Measurements from ENCODE around the gene IRX3. TPM values are rescaled to one million over a fixed set of nuclear protein-coding genes. Genes with fewer than 3 reads are reported as not detected.

IRX3 gene
- total and polyA plus RNA-seq, 11 donors: 28.6 to 101 (median 45.9) TPM

DNA sequence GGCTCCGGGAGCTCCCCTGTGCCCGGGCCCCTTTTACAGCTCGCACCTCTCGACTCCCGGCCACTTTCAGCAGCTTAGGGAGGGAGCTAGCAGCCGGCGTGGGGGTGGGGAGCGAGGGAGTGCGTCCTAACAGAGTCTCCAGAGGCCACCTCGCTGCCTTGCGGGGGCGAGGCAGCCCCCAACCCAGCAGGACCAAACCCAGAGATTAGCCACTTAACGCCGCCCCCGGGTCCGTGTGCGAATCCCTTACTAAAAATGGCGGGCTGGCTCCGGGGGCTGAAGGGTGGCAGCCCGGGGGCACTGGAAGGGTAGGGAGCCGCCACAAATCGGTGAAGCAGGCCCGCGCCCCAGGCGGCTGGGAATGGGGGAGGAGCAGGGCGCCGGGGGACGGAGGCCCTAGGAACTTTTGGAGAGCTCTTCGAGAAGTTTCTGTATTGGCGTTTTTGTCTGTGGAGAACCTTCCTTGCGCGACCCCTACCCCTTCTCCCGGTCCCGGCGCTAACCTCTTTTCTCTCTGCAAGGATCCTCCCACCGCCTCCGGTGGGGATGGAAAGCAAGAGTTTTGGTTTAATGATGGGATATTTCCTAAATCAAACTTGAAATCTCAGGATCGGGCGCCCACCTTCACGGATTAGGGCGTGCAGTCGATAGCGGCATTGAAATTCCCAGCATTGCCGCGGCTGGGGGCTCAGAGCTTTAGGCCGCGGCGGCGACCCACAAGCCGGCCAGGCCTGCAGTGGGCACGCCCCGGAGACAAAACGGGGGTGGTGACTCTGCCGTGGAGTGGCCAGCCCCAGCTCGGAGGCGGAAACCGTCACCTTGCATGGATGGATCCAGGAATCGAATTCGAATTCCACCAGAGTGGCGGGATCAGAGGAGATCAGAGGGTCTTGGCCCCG, 793 bp upstream of the IRX3 start:
- Histone ChIP-seq H3K9me3 (no peaks in the 10 kb centered on the region), H3K27me3 (peaks cover 0 to 96% (median 6%) of the 10 kb centered on the region in 9 donors), H3K4me1 (peaks cover 0 to 25% (median 10%) of the 10 kb centered on the region in 12 donors), H3K4me3 (peak overlapping the region; percentile 46 to 93 (median 72)), H3K36me3 (peaks cover 0 to 5% (median 0%) of the 10 kb centered on the region in 9 donors), H3K27ac (peak overlapping the region; percentile 60 to 97 (median 94))
- DNase-seq: peak in 3 of 5 donors; percentile 37 to 49 (median 43)
- ATAC-seq: peak in 3 of 4 donors; percentile 0 to 10 (median 0)
- intact Hi-C loops (cut with DNase I): loop anchor here (2.0 to 10.0 kb wide), 23 partner anchors 95 to 1100 kb away; no protein-coding TSS in a partner anchor
- TF ChIP-seq, protein P1, sequence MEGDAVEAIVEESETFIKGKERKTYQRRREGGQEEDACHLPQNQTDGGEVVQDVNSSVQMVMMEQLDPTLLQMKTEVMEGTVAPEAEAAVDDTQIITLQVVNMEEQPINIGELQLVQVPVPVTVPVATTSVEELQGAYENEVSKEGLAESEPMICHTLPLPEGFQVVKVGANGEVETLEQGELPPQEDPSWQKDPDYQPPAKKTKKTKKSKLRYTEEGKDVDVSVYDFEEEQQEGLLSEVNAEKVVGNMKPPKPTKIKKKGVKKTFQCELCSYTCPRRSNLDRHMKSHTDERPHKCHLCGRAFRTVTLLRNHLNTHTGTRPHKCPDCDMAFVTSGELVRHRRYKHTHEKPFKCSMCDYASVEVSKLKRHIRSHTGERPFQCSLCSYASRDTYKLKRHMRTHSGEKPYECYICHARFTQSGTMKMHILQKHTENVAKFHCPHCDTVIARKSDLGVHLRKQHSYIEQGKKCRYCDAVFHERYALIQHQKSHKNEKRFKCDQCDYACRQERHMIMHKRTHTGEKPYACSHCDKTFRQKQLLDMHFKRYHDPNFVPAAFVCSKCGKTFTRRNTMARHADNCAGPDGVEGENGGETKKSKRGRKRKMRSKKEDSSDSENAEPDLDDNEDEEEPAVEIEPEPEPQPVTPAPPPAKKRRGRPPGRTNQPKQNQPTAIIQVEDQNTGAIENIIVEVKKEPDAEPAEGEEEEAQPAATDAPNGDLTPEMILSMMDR (IDR thresholded peaks at IDR 0.05): no peak
- TF ChIP-seq POLR2A (IDR thresholded peaks at IDR 0.05): no peak
- 9 to 21% (median 14%) methylated on average over 41 to 61 of the region's 61 CpGs for WGBS, 4 donors

- intact Hi-C loops (cut with DNase I): loop anchor here (1.0 to 10.0 kb wide), 24 partner anchors 92 to 1101 kb away; no protein-coding TSS in a partner anchor
- DNase-seq (peak in 3 of 5 donors; percentile 82 to 88 (median 87)), ATAC-seq (no peak)
- TF ChIP-seq, protein P1 (IDR thresholded peaks at IDR 0.05): no peak
- TF ChIP-seq POLR2A (IDR thresholded peaks at IDR 0.05): no peak
- Histone ChIP-seq H3K27me3 (peaks cover 0 to 97% (median 9%) of the 10 kb centered on the region in 9 donors), H3K27ac (peak overlapping the region; percentile 76 to 98 (median 94)), H3K4me1 (peaks cover 0 to 29% (median 12%) of the 10 kb centered on the region in 12 donors), H3K36me3 (peaks cover 0 to 7% (median 0%) of the 10 kb centered on the region in 9 donors), H3K4me3 (peak overlapping the region; percentile 62 to 94 (median 76)), H3K9me3 (no peaks in the 10 kb centered on the region)
- WGBS, 4 donors: 0 to 1% (median 1%) methylated on average over 18 to 43 of the region's 43 CpGs
Observed at GRCh38 chr16:54286090-54286365, 559 bp downstream of the IRX3 start.

- H3K27me3 ChIP-seq: peaks cover 0 to 96% (median 5%) of the 10 kb centered on the region in 9 donors
- WGBS, 4 donors: 1 to 3% (median 2%) methylated on average over 23 to 77 of the region's 77 CpGs
- H3K36me3 ChIP-seq: peaks cover 0 to 7% (median 0%) of the 10 kb centered on the region in 9 donors
- H3K27ac ChIP-seq: peak overlapping the region; percentile 76 to 98 (median 94)
- ATAC-seq: peak in 3 of 4 donors; percentile 0 to 1 (median 1)
- no peaks in the 10 kb centered on the region for H3K9me3 ChIP-seq
- H3K4me3 ChIP-seq: peak overlapping the region; percentile 62 to 94 (median 76)
- peak; percentile 37 to 72 (median 54) for DNase-seq
- H3K4me1 ChIP-seq: peaks cover 0 to 29% (median 12%) of the 10 kb centered on the region in 12 donors
- intact Hi-C loops (cut with DNase I): loop anchor here (1.0 to 10.0 kb wide), 25 partner anchors 91 to 1102 kb away; partner anchors contain the start of gene IRX5 (in 1 of the 10)
- TF ChIP-seq POLR2A (IDR thresholded peaks at IDR 0.05): no peak
- TF ChIP-seq, protein P1 (IDR thresholded peaks at IDR 0.05): peak in 4 of 12 donors; percentile 15 to 26 (median 20)
Observed at GRCh38 chr16:54285414-54286089, 1.0 kb downstream of the IRX3 start.

Measured in heart left ventricle (tissue), 16 donors.